Endothelial cell (in vitro differentiated cells): ENCODE data around the gene MUS81. TPM values are rescaled to one million over a fixed set of nuclear protein-coding genes. Genes with fewer than 3 reads are reported as not detected.
A peak's percentile ranks its signal among the peaks of the same experiment; 100 is the strongest.

ENCODE experiments used
- DNase-seq: peaks from one replicate; pipeline ENCODE4 v3.0.0; 2021; ENCODE audit warnings: low spot score
- H3K27ac Mint-ChIP-seq: one replicate; pipeline ENCODE4 v1.8.0; 2021; ENCODE audit warnings: mixed read lengths, inconsistent platforms; ENCODE audit not compliant: unreplicated experiment
- H3K27me3 Mint-ChIP-seq: one replicate; pipeline ENCODE4 v1.8.0; 2021; ENCODE audit warnings: mild to moderate bottlenecking, moderate library complexity, mixed read lengths, inconsistent platforms; ENCODE audit not compliant: unreplicated experiment
- H3K36me3 Mint-ChIP-seq: one replicate; pipeline ENCODE4 v1.8.0; 2021; ENCODE audit warnings: mild to moderate bottlenecking, low read depth, mixed read lengths, inconsistent platforms; ENCODE audit not compliant: unreplicated experiment
- H3K4me1 Mint-ChIP-seq: one replicate; pipeline ENCODE4 v1.8.0; 2021; ENCODE audit warnings: mild to moderate bottlenecking, mixed read lengths, inconsistent platforms; ENCODE audit not compliant: unreplicated experiment
- H3K4me3 Mint-ChIP-seq: one replicate; pipeline ENCODE4 v1.8.0; 2021; ENCODE audit warnings: mild to moderate bottlenecking, mixed read lengths, inconsistent platforms; ENCODE audit not compliant: unreplicated experiment
- H3K9me3 Mint-ChIP-seq: one replicate; pipeline ENCODE4 v1.8.0; 2021; ENCODE audit warnings: mixed read lengths, inconsistent platforms; ENCODE audit not compliant: unreplicated experiment
- CTCF ChIP-seq: fragments of 200-600 bp; sonication (generic); IDR thresholded peaks from one replicate; pipeline ENCODE4 v1.5.0; 2021; ENCODE audit warnings: antibody characterized with exemption; ENCODE audit not compliant: unreplicated experiment
- total RNA-seq: library from RNA; stranded (reverse); fragmentation: NEBNext Ultra II Directional; extraction: Animal tissue kit (Norgen Biotek cat#: 25700); gene quantifications from one replicate; pipeline ENCODE4 v1.2.1, GENCODE V29; 2021; ENCODE audit not compliant: unreplicated experiment

The MUS81 gene
- total RNA-seq, 1 donor from 2014 or later: 73.8 TPM

DNA sequence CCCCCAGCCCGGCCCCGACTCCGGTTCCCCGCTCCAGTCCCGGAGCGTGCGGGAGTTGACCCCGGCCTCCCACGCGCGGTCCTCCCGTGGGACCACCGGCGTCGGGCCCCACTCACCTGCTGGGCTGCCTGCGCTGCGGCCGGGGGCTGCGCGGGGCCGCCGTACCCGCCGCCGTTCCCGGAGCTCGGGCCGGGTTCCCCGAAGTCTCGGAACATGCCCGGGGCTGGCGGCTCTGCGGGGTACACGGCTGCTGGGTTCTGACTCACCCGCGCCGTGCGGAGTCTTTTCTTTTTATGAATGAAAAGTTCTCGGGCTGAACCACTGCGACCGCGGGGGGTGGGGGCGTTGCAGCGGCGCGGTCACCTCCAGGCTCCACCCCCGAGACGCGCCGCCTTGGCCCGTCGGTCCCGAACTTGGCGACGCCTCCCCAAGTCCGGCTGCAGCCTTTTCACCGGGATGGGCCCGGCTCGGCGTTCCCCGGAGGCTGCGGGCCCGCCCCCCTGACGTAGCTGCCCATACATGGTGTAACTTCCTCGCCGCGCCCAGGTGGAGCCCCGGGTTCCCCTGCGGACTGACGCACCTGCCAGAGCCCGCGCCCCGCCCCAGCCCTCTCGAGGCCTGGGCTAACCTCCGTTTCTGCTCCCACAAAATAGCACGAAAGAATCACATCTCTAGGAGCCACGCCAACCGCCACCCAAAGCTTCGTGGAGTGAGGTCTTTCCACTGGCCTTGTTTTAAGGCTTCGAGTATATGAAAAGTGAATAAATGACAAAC, 40.1 kb downstream of the MUS81 start, which contains the start of gene FOSL1:
Gene FOSL1, minus strand, starts transcription at position 264 of the 774 bp plus-strand sequence. Its CDS starts 49 bp downstream, at position 215.
- TF ChIP-seq CTCF: no peak
- Mint-ChIP-seq H3K36me3 (no peaks in the 10 kb centered on the region), H3K9me3 (no peaks in the 10 kb centered on the region), H3K27ac (no peak within 1 kb of the TSS), H3K4me3 (peak within 1 kb of the TSS; percentile 42), H3K4me1 (peaks cover 3% of the 10 kb centered on the region), H3K27me3 (peaks cover 18% of the 10 kb centered on the region)
- DNase-seq: peak; percentile 46

- Mint-ChIP-seq H3K36me3 (no peaks in the 10 kb centered on the region), H3K27ac (no peak overlapping the region), H3K4me1 (peaks cover 3% of the 10 kb centered on the region), H3K9me3 (no peaks in the 10 kb centered on the region), H3K27me3 (peaks cover 17% of the 10 kb centered on the region), H3K4me3 (no peak overlapping the region)
- no peak for DNase-seq
- TF ChIP-seq CTCF: no peak
Observed at GRCh38 chr11:65900899-65901180, 40.6 kb downstream of the MUS81 start.

GRCh38 chr11:65903068-65903481, 42.8 kb downstream of the MUS81 start:
- H3K27me3 Mint-ChIP-seq: peaks cover 18% of the 10 kb centered on the region
- DNase-seq: no peak
- no peak for TF ChIP-seq CTCF
- no peak overlapping the region for H3K4me3 Mint-ChIP-seq
- H3K27ac Mint-ChIP-seq: no peak overlapping the region
- peaks cover 3% of the 10 kb centered on the region for H3K4me1 Mint-ChIP-seq
- no peaks in the 10 kb centered on the region for H3K36me3 Mint-ChIP-seq
- no peaks in the 10 kb centered on the region for H3K9me3 Mint-ChIP-seq

DNA sequence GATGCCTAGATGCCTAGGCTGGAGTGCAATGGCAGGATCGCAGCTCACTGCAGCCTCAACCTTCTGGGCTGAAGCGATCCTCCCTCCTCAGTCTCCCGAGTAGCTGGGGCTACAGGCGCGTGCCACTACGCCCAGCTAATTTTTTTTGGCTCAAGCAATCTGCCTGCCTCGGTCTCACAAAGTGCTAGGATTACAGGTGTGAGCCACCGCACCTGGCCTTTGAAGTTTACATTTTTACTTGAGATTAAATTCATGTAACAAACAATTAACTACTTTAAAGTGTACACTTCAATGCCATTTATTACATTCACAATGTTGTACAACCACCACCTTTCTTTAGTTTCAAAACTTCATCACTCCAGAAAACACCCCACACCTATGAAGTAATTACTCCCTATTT, 43.5 kb downstream of the MUS81 start:
- Mint-ChIP-seq H3K4me3 (no peak overlapping the region), H3K27ac (no peak overlapping the region), H3K4me1 (peaks cover 2% of the 10 kb centered on the region), H3K36me3 (no peaks in the 10 kb centered on the region), H3K9me3 (no peaks in the 10 kb centered on the region), H3K27me3 (peaks cover 16% of the 10 kb centered on the region)
- TF ChIP-seq CTCF: no peak
- DNase-seq: no peak

DNA sequence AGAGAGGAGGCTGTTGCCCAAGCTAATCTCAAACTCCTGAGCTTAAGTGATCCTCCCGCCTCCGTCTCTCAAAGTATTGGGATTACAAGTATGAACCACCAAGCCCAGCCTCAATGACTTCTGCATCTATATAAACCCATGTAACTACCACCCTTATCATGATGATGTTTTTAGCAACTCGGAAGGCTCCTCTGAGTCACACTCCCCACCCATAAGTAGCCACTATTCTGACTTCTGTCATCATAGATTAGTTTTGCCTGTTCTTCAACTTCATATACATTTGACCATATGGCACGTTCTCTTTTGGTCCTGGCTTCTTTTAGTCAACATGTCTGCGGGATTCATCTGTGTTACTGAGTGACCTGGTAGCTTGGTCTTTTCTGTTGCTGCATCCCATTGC, 46.4 kb downstream of the MUS81 start:
- no peak overlapping the region for H3K27ac Mint-ChIP-seq
- no peaks in the 10 kb centered on the region for H3K9me3 Mint-ChIP-seq
- H3K36me3 Mint-ChIP-seq: no peaks in the 10 kb centered on the region
- H3K4me1 Mint-ChIP-seq: no peaks in the 10 kb centered on the region
- H3K27me3 Mint-ChIP-seq: peaks cover 11% of the 10 kb centered on the region
- no peak for TF ChIP-seq CTCF
- no peak overlapping the region for H3K4me3 Mint-ChIP-seq
- DNase-seq: no peak
